HepG2 (cell line): ENCODE data around the gene ENTREP3. TPM values are rescaled to one million over a fixed set of nuclear protein-coding genes. Genes with fewer than 3 reads are reported as not detected.
A peak's percentile ranks its signal among the peaks of the same experiment; 100 is the strongest.

Experiments used
- KLF12 ChIP-seq: sonication (generic); formaldehyde crosslinking; IDR thresholded peaks from 2 replicates; pipeline ENCODE4 v1.4.0; 2020; ENCODE audit warnings: missing genetic modification reagents, borderline replicate concordance
- LCORL ChIP-seq, 2 experiments: fragments of 450-650 bp in 1 of 2; sonication (generic) in 1 of 2; formaldehyde crosslinking in 1 of 2; IDR thresholded peaks; 2 replicates each; pipeline versions ENCODE4 v1.5.0 to v1.6.1; 2017 to 2020; ENCODE audit warnings: antibody characterized with exemption in 1 of 2, missing genetic modification reagents in 1 of 2
- PHF8 ChIP-seq: sonication (generic); formaldehyde crosslinking; IDR thresholded peaks from 2 replicates; pipeline ENCODE4 v1.5.0; 2020; ENCODE audit warnings: missing genetic modification reagents
- SP5 ChIP-seq: IDR thresholded peaks from 2 replicates; pipeline ENCODE4 v1.6.1; 2016; ENCODE audit warnings: low read depth, borderline replicate concordance
- ZFX ChIP-seq: sonication (generic); formaldehyde crosslinking; IDR thresholded peaks from 2 replicates; pipeline ENCODE4 v1.4.0; 2020; ENCODE audit warnings: mild to moderate bottlenecking, low read depth, missing genetic modification reagents, moderate library complexity
- ZNF687 ChIP-seq: sonication (generic); formaldehyde crosslinking; IDR thresholded peaks from 2 replicates; pipeline ENCODE4 v1.5.1; 2020; ENCODE audit warnings: mild to moderate bottlenecking, missing genetic modification reagents, moderate library complexity
- ZNF746 ChIP-seq: sonication (generic); formaldehyde crosslinking; IDR thresholded peaks from 2 replicates; pipeline ENCODE4 v1.8.0; 2022; ENCODE audit warnings: mild to moderate bottlenecking, missing genetic modification reagents
- ZNF879 ChIP-seq: sonication (generic); formaldehyde crosslinking; IDR thresholded peaks from 2 replicates; pipeline ENCODE4 v1.8.1; 2023; ENCODE audit warnings: missing genetic modification reagents
- ZSCAN31 ChIP-seq: sonication (generic); formaldehyde crosslinking; IDR thresholded peaks from 2 replicates; pipeline ENCODE4 v1.5.0; 2020; ENCODE audit warnings: low read depth, mild to moderate bottlenecking, missing genetic modification reagents
- polyA plus RNA-seq, 8 experiments: library from polyadenylated mRNA; depleted of rRNA in 3 of 8; stranded (reverse) in 7 of 8; unstranded in 1 of 8; fragments of >200 nt; fragmentation: Illumina TruSeq in 4 of 8; extraction: Trizol in 4 of 8; gene quantifications; 2 replicates each; pipeline versions ENCODE4 v1.2.1 to v1.2.3, GENCODE V29; 2011 to 2016; ENCODE audit warnings: low read depth in 4 of 8, missing spikeins in 1 of 8, mixed read lengths in 1 of 8; ENCODE audit not compliant: insufficient read depth in 1 of 8
- total RNA-seq, 5 experiments: library from RNA; depleted of rRNA; stranded (reverse); fragments of >200 nt; fragmentation: Illumina TruSeq; extraction: Trizol; gene quantifications; 2 replicates each; pipeline ENCODE4 v1.2.3, GENCODE V29; 2016; ENCODE audit warnings: low read depth in 1 of 5
- TF ChIP-seq, protein P1 (sequence below): sonication (generic); formaldehyde crosslinking; IDR thresholded peaks from 2 replicates; pipeline ENCODE4 v1.4.0; 2020; ENCODE audit warnings: missing genetic modification reagents
- TF ChIP-seq, protein P2 (sequence below): IDR thresholded peaks from 2 replicates; pipeline ENCODE4 v1.6.1; 2018; ENCODE audit warnings: missing genetic modification reagents
- TF ChIP-seq, protein P3 (sequence below): sonication (generic); formaldehyde crosslinking; IDR thresholded peaks from 2 replicates; pipeline ENCODE4 v1.4.0; 2020; ENCODE audit warnings: missing genetic modification reagents
- TF ChIP-seq, protein P4 (sequence below): sonication (generic); formaldehyde crosslinking; IDR thresholded peaks from 2 replicates; pipeline ENCODE4 v1.4.0; 2020; ENCODE audit warnings: missing genetic modification reagents, borderline replicate concordance

The ENTREP3 gene
- total and polyA plus RNA-seq, 2 of the 13 experiments (the other 11 are each of a cell fraction or from before 2014, with no cell fraction given) = 4.1 to 9.9 TPM

GRCh38 chr1:155277070-155277901 lies 22.0 kb upstream of the ENTREP3 start, which contains the start of gene HCN3 (continued):
- peak; percentile 92 for TF ChIP-seq ZNF687 (CRISPR knock-in tag)
- TF ChIP-seq, protein P1, sequence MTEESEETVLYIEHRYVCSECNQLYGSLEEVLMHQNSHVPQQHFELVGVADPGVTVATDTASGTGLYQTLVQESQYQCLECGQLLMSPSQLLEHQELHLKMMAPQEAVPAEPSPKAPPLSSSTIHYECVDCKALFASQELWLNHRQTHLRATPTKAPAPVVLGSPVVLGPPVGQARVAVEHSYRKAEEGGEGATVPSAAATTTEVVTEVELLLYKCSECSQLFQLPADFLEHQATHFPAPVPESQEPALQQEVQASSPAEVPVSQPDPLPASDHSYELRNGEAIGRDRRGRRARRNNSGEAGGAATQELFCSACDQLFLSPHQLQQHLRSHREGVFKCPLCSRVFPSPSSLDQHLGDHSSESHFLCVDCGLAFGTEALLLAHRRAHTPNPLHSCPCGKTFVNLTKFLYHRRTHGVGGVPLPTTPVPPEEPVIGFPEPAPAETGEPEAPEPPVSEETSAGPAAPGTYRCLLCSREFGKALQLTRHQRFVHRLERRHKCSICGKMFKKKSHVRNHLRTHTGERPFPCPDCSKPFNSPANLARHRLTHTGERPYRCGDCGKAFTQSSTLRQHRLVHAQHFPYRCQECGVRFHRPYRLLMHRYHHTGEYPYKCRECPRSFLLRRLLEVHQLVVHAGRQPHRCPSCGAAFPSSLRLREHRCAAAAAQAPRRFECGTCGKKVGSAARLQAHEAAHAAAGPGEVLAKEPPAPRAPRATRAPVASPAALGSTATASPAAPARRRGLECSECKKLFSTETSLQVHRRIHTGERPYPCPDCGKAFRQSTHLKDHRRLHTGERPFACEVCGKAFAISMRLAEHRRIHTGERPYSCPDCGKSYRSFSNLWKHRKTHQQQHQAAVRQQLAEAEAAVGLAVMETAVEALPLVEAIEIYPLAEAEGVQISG = peak; percentile 85
- TF ChIP-seq ZNF879 (CRISPR knock-in tag) = no peak
- TF ChIP-seq, protein P2, sequence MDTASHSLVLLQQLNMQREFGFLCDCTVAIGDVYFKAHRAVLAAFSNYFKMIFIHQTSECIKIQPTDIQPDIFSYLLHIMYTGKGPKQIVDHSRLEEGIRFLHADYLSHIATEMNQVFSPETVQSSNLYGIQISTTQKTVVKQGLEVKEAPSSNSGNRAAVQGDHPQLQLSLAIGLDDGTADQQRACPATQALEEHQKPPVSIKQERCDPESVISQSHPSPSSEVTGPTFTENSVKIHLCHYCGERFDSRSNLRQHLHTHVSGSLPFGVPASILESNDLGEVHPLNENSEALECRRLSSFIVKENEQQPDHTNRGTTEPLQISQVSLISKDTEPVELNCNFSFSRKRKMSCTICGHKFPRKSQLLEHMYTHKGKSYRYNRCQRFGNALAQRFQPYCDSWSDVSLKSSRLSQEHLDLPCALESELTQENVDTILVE (CRISPR knock-in tag) = peak; percentile 53; the same call in 1 of the 2 replicates
- TF ChIP-seq ZNF746 (CRISPR knock-in tag) = peak; percentile 20; the same call in 1 of the 2 replicates
- TF ChIP-seq LCORL (IDR thresholded peaks at IDR 0.05) = no peak
- peak; percentile 20; the same call in 1 of the 2 replicates for TF ChIP-seq LCORL (CRISPR knock-in tag; IDR thresholded peaks at IDR 0.05)
- TF ChIP-seq, protein P3, sequence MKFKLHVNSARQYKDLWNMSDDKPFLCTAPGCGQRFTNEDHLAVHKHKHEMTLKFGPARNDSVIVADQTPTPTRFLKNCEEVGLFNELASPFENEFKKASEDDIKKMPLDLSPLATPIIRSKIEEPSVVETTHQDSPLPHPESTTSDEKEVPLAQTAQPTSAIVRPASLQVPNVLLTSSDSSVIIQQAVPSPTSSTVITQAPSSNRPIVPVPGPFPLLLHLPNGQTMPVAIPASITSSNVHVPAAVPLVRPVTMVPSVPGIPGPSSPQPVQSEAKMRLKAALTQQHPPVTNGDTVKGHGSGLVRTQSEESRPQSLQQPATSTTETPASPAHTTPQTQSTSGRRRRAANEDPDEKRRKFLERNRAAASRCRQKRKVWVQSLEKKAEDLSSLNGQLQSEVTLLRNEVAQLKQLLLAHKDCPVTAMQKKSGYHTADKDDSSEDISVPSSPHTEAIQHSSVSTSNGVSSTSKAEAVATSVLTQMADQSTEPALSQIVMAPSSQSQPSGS (CRISPR knock-in tag) = 0 out of 2 replicates have a peak, but pooled peaks have one; percentile 21
- peak; percentile 87 for TF ChIP-seq ZSCAN31 (CRISPR knock-in tag)
- peak; percentile 58; the same call in 1 of the 2 replicates for TF ChIP-seq KLF12
- TF ChIP-seq, protein P4, sequence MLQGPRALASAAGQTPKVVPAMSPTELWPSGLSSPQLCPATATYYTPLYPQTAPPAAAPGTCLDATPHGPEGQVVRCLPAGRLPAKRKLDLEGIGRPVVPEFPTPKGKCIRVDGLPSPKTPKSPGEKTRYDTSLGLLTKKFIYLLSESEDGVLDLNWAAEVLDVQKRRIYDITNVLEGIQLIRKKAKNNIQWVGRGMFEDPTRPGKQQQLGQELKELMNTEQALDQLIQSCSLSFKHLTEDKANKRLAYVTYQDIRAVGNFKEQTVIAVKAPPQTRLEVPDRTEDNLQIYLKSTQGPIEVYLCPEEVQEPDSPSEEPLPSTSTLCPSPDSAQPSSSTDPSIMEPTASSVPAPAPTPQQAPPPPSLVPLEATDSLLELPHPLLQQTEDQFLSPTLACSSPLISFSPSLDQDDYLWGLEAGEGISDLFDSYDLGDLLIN (CRISPR knock-in tag) = peak; percentile 51; the same call in 1 of the 2 replicates
- peak; percentile 67 for TF ChIP-seq SP5 (CRISPR knock-in tag)
- peak; percentile 71 for TF ChIP-seq PHF8 (CRISPR knock-in tag)
- TF ChIP-seq ZFX (CRISPR knock-in tag) = peak; percentile 65
